ENCODE results near the gene TM7SF2.
A peak's percentile ranks its signal among the peaks of the same experiment; 100 is the strongest.

The TM7SF2 gene

GRCh38 chr11:65111744-65112545 lies at the start of gene TM7SF2:
Gene TM7SF2 (plus strand): TSS chr11:65111872. CDS start chr11:65112016, 144 bp downstream.
- DNase-seq = peak; percentile 61 to 92 (median 74)

- DNase-seq = no peak
These were observed 48.1 kb upstream of the TM7SF2 start for GRCh38 chr11:65063532-65063931.

DNA sequence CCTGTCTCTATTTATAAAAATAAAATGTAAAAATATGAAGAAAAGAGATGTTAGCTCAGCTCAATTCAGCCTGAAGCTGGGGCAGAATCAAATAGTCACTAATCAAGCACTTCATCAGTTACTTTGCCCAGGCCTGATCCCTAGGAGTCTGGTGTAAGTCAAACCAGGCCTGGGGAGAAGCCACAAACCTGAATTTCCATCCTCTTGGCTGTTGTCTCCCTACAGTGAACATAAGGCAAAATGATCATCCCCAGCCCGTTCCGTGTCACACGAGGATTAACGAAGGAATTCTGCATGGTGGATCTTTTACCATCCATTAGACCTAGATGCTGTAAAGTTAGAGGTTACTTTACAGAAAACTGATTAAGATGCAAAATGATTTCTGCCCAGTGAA lies 46.8 kb upstream of the TM7SF2 start:
- DNase-seq = no peak

- no peak for DNase-seq
These were observed 45.8 kb upstream of the TM7SF2 start for GRCh38 chr11:65065851-65066250.

DNA sequence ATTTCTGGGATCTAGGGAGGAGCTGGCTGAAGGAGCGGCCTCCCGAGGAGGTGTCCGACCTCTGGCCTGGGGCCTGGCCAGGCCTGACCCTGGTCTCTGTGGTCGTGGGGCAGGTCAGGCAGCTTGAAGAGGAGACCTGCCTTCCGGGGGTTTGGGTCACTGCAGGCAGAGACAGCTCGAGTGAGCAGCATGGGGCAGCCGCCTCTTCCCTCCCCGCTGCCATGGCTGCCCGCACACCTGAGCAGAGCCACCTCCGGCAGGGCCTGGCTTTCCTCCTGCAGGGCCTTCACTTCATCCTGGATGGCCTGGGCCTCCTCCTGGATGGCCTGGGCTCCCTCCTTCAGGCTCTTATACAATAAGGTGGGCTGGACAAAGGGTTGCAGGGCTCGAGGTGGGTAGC lies 45.4 kb upstream of the TM7SF2 start:
- DNase-seq = no peak

- DNase-seq = no peak
These were observed 44.8 kb upstream of the TM7SF2 start for GRCh38 chr11:65066805-65067291.

GRCh38 chr11:65067446-65067845 lies 44.2 kb upstream of the TM7SF2 start:
- no peak for DNase-seq

GRCh38 chr11:65069217-65069616 lies 42.5 kb upstream of the TM7SF2 start:
- no peak for DNase-seq

DNA sequence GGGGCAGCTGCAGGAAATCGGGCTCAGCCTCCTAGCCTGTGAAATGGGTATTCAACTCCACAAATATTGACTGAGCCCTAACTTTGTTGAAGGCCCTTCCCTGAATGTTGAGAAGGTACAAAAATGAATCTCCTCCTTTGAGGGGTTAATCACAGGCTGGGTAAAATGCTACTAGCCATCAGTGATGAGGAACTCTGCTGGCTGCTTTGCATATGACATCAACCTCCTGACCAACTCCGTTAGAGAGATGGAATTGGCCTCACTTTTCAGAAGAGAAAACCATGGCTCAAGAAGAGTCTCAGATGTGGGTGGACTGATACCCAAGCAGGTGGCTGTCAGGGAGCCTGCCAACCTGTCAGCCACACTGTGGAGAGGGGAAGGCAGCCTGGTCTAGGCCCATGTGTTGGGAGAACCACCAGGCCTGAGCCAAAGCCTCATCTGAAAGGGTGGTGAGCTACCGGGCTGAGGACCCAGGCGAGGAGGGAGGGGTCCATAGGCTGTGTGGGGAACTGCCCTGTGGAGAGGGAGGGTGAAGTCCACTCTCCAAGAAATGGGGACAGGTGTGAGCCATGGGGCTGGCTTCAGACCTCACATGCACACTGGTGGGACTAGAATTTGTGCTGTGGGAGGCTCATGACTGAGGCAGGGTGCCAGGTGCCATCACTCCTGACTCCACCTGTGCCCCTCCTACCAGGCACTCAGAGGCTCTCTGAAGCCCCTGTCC lies 39.6 kb upstream of the TM7SF2 start:
- no peak for DNase-seq

GRCh38 chr11:65072631-65072966 lies 39.1 kb upstream of the TM7SF2 start:
- DNase-seq = no peak

DNA sequence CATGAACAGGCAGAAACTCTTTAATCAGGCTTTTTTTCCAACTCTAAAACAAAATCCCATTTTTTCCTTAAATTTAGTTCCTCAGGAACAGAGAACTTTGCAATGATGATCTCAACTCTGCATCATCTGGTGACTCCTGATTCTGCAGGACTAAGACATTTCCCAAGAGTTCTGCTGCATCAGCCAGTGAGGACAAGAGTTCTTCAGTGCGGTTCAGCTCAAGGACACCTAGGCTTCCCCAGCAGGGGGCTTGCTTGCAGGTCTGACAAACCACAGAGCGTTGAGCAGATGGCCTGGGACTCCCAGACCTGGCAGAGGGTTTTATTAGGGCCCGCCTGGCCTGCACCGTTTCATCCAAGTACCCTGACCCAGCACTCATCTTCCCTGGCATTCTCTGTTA lies 34.2 kb upstream of the TM7SF2 start:
- no peak for DNase-seq

DNA sequence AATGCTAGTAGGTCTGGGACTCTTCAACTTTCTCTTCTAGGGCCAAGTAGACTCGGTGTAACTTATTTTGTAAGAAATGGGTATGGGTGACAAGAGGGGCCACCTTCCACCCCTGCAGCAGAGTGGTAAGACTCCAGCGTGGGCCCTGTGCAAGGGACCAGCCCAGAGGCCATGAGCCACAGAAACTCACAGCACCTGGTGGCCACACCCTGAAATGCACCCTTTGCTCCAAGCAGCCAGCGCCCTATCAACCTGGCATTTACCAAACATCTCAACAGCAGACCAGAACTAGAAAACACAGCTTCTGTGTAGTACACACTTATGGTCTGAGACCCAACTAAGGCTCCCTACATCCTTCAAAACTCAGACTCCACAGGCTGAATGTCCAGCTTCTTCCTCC lies 33.5 kb upstream of the TM7SF2 start:
- peak in 3 of 4 experiments; percentile 48 to 72 (median 57) for DNase-seq

GRCh38 chr11:65078786-65079342 lies 32.8 kb upstream of the TM7SF2 start:
- DNase-seq = no peak

DNA sequence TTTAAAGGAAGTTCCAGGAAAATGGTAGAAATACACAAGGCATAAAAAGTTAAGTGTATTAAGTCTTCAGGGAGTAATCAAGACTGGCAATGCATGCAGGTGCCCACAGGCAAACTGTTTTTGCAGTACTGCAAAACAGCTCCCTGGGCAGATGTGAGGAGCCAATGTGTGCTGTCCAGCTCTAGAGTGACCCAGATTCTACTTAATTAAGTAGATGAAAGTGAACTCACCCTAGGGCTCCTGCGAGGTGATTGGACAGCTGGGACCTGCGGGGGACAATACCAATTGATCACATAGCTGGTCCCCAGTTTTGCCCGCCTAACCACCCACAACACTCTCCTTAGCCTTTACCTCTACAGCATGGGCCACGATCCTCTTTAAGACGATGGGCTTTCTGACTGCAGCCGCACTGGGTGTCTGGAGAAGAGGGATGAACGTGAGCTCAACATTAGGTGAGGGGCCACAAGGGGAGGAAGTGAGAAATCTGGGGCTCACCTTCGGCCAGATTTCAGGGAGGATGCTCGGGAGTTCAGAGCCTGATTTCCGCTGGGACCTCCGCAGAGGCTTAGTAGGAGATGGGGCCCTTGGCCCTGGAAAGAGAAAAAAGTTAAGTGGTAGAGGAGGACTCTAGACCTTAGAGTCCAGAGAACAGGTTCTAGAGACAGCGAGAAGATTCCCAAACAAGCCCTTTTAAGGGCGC lies 28.4 kb upstream of the TM7SF2 start:
- DNase-seq = no peak

- DNase-seq = peak; percentile 88 to 96 (median 94)
These were observed 27.7 kb upstream of the TM7SF2 start, which contains the start of the genes CDCA5 and ZFPL1 for GRCh38 chr11:65083834-65084597. Gene CDCA5 (minus strand): TSS chr11:65084040. CDS start chr11:65083978, 62 bp downstream. Gene ZFPL1 (plus strand): TSS chr11:65084222. CDS start chr11:65084699, 477 bp downstream.

DNA sequence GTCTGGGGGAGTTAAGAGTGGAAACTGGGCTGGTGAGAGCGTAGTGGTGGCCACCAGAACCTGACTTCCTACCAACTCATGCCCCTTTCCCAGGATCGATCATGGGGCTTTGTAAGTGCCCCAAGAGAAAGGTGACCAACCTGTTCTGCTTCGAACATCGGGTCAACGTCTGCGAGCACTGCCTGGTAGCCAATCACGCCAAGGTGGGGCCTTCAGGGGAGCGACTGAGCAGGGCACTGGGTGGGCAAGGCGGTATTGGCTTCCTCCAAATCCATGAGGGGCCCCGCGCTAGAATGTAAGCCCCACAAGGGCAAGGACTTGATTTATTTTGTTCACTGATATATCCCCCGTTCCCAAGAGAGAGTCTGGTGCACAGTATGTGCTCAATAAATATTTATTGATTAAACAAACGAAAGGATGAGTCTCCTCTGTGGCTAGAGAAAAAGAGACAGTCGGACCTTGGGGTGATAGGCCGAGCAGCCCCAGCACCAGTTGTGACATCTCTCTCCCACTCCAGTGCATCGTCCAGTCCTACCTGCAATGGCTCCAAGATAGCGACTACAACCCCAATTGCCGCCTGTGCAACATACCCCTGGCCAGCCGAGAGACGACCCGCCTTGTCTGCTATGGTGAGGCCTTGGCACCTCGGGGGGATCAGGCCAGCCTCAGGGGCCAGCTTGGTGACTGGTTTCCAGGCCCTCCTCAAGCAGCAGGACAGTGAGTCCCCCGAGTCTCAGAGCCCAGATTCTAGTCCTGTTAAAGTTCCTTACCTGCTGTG lies 26.9 kb upstream of the TM7SF2 start:
- no peak for DNase-seq

DNA sequence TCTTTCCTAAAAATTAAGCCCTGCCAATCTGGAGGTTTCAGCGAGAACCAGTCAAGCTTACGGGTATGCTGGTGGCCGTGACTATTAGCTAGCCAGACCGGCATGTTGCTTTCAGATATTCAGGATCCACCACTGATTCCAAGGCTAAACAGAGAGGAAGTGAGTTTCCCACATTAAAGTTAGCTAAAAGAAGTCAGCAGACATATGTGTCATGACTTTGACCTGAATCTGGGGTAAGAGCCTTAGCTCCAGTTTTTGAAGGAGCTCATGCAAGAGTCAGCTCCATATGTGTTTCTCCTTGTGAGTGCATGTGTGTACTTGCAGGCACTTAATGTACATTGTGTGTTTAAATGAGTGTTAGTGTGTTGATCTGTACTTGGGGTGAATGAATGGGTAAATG lies 26.2 kb upstream of the TM7SF2 start:
- DNase-seq = no peak

DNA sequence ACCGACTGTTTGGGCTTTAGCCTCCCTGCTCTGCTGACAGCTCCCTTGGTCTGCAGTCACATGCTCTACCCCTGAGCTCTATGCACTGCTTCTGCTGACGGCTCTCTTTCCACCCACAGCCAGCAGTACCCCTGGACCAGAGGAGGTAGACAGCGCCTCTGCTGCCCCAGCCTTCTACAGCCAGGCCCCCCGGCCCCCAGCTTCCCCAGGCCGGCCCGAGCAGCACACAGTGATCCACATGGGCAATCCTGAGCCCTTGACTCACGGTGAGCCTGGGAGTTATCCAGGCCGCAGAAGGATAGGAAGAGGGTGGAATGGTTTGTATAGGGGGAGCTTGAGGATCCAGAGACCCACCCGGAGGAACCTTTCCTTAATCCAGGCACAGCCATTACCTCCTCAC lies 24.9 kb upstream of the TM7SF2 start:
- no peak for DNase-seq

GRCh38 chr11:65087216-65087615 lies 24.5 kb upstream of the TM7SF2 start:
- DNase-seq = no peak

DNA sequence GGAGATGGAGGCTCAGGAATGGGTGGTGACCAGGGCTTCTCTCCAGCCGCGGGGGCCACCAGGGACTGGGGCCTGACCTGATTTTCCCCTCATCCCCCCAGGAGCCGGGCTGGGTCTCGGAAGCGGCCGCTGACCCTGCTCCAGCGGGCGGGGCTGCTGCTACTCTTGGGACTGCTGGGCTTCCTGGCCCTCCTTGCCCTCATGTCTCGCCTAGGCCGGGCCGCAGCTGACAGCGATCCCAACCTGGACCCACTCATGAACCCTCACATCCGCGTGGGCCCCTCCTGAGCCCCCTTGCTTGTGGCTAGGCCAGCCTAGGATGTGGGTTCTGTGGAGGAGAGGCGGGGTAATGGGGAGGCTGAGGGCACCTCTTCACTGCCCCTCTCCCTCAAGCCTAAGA lies 23.8 kb upstream of the TM7SF2 start:
- no peak for DNase-seq

DNA sequence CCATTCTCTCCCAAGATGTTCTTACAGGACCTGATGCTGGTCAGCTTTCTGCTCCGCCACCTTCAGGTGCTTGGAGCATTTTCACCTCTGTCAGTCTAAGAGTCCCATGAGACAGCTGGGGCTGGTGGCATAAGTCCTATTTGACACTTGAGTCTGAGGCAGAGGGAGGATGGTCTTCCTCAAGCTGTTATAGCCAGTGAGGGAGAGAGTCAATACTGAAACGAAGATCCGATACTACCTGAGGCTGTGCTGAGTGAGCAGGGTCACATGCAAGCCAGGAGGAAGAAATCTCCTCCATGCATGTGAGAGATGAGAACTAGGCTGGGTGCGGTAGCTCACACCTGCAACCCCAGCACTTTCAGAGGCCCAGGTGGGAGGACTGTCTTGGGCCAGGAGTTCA lies 22.1 kb upstream of the TM7SF2 start:
- no peak for DNase-seq

DNA sequence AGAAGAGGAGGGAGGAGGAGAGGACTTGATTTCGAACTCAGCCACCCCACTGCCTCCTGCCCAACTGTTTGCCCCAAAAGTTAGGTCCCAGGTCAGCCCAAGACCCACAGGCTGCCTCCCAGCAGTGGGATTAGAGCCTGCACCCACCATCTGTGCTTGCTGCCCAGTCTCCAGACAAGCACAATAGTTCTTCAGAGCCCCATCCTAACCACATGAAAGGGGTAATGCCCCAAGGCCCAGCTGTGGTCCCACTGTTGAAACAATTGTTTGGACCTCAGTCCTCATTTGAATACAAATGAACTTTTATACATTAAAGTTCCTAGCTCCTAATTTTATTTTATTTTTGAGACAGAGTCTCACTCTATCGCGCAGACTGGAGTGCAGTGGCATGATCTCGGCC lies 21.0 kb upstream of the TM7SF2 start:
- DNase-seq = no peak

All from activated naive CD4-positive, alpha-beta T cell (primary cell).